GM13976 (cell line): Measurements from ENCODE around the gene STRIP1.

Experiments
- DNase-seq: peaks from one replicate; pipeline ENCODE4 v3.0.0; 2012; ENCODE audit warnings: low spot score
- in situ Hi-C: fragments of 300-500 bp; cut with MboI; formaldehyde crosslinking; loops from one replicate; pipeline ENCODE4 v1.12.0; 2022; ENCODE audit warnings: low sequenced_read_pairs, mixed read lengths, inconsistent platforms; ENCODE audit not compliant: unreplicated experiment
- TF ChIP-seq, protein P1 (sequence below): IDR thresholded peaks from 2 replicates; pipeline ENCODE4 v1.5.1; 2012; ENCODE audit warnings: borderline replicate concordance, mild to moderate bottlenecking; ENCODE audit not compliant: insufficient read depth; ENCODE audit errors: extremely low read depth, missing control alignments, control extremely low read depth

The STRIP1 gene

DNA sequence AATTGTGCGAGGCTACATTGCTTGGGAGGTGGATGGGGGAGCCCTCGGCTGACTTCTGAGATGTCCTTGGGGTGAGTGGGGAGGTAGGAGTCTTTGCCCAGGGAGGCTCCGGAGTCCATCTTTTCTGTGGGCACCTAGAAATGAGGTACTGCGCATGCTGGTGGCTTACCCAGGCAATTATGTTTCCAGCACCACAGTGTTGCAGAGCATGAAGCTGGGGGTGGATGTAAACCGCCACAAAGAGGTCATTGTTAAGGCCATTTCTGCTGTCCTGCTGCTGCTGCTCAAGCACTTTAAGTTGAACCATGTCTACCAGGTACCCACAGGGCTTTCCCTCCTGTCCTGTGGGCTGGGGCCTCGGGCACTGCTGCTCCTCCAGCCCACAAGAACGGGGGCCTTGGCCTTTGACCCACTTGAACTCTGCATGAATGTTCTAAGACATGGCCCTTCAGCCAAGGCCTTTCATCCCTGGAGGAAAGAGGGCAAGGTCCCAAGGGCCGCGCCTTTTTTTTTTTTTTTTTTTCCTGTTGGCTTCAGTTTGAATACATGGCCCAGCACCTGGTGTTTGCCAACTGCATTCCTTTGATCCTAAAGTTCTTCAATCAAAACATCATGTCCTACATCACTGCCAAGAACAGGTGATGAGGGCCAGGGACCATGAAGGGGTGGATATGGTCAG is 14.6 kb downstream of the STRIP1 start:
- DNase-seq: no peak
- TF ChIP-seq, protein P1, sequence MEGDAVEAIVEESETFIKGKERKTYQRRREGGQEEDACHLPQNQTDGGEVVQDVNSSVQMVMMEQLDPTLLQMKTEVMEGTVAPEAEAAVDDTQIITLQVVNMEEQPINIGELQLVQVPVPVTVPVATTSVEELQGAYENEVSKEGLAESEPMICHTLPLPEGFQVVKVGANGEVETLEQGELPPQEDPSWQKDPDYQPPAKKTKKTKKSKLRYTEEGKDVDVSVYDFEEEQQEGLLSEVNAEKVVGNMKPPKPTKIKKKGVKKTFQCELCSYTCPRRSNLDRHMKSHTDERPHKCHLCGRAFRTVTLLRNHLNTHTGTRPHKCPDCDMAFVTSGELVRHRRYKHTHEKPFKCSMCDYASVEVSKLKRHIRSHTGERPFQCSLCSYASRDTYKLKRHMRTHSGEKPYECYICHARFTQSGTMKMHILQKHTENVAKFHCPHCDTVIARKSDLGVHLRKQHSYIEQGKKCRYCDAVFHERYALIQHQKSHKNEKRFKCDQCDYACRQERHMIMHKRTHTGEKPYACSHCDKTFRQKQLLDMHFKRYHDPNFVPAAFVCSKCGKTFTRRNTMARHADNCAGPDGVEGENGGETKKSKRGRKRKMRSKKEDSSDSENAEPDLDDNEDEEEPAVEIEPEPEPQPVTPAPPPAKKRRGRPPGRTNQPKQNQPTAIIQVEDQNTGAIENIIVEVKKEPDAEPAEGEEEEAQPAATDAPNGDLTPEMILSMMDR: no peak
- in situ Hi-C loops: no loop called here

DNA sequence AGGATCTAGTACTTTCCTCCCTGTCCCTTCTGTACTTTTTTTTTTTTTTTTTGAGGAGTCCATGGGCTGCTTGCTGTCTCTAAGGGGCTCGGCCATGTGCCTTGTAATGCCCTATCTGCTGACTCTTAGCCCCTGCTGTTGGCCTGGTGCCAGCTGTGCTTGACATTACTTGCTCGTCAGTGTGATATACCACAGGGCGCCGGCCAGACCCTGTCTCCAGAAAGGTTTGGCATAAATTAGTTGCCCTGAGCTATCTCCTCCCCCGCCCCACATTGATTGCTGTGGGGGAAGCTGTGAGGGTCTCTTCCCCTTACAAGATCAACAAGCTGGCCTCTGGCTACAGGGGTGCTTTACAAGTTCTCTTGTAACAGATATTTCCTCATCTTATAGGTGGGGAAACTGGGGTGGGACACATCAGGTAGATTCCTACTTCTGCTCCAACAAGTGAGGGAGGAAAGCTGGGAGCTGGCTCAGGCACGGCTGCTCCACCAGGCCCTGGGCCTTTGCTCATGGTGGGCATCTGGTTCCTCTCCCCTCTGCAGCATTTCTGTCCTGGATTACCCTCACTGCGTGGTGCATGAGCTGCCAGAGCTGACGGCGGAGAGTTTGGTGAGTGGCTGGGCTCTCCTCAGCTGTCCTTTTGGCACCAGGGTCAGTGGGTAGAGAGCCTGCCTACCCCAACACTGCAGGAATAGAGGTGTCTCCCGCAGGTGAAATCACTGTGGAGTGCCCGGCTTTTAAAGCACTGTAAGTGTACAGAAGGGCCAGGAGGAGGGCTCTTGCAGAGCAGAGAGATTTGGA is 15.6 kb downstream of the STRIP1 start:
- in situ Hi-C loops: no loop called here
- TF ChIP-seq, protein P1: no peak

DNA sequence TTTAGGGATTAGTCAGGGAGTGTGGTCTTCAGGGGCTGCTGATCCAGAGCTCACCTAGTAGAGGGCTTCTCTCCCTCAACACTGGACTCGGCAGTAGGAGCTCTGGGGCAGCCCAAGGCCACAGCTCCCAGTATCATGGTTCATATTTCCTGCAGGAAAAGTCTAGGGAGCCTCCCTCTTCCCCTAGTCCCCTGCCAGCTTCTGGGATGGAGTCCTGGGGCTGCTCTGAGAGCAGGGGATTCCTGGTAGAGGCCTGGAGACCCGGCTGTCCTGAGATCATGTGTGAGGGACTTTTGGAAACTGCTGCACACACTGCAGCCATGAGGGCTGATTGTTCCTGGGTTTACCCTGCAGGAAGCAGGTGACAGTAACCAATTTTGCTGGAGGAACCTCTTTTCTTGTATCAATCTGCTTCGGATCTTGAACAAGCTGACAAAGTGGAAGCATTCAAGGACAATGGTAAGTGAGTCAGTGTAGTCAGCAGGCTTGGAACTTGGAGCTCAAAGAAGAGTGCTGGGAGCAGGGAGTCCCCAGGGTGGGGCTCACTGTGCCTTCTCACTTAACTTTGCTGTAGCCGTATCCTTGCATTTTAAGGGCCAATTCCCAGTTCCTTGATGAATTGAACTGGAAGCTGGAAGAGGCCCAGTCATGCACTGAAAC is 16.3 kb downstream of the STRIP1 start:
- TF ChIP-seq, protein P1: no peak
- in situ Hi-C loops: no loop called here
- no peak for DNase-seq

More for the DNA sequence above, 15.6 kb downstream of the STRIP1 start:
- no peak for DNase-seq

DNA sequence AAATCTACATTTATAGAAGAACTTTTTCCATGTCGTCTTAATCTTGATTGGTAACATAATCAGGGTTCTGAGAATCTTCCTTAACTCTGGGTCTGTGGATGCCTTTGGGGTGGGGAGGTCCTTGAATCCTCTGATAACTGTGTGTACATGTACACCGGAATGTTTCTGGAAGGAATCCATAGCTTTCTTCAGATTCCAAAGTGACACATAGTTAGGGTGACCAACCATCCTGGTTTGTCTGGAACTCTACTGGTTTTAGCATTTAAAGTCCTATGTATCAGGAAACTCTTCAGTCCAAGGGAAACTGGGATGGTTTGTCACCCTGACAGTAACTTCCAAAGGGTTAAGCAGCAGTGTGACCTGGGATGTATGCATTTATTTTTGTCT is 16.8 kb downstream of the STRIP1 start:
- in situ Hi-C loops: no loop called here
- TF ChIP-seq, protein P1: no peak
- no peak for DNase-seq

DNA sequence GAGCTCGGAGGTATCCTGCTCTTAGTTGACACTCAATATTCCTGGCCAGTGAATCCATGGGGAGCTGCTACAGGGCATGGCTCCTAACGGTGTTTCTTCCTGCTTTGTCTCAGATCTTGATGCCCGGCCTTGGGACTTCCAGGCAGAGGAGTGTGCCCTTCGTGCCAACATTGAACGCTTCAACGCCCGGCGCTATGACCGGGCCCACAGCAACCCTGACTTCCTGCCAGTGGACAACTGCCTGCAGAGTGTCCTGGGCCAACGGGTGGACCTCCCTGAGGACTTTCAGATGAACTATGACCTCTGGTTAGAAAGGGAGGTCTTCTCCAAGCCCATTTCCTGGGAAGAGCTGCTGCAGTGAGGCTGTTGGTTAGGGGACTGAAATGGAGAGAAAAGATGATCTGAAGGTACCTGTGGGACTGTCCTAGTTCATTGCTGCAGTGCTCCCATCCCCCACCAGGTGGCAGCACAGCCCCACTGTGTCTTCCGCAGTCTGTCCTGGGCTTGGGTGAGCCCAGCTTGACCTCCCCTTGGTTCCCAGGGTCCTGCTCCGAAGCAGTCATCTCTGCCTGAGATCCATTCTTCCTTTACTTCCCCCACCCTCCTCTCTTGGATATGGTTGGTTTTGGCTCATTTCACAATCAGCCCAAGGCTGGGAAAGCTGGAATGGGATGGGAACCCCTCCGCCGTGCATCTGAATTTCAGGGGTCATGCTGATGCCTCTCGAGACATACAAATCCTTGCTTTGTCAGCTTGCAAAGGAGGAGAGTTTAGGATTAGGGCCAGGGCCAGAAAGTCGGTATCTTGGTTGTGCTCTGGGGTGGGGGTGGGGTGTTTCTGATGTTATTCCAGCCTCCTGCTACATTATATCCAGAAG is 19.4 kb downstream of the STRIP1 start:
- in situ Hi-C loops: no loop called here
- DNase-seq: peak; percentile 82
- TF ChIP-seq, protein P1: peak; percentile 83
